Colonic mucosa (tissue), 4 donors: ENCODE results near the gene FARS2. TPM values are rescaled to one million over a fixed set of nuclear protein-coding genes. Genes with fewer than 3 reads are reported as not detected.

Experiments
- DNase-seq: peaks from one replicate; pipeline ENCODE4 v3.0.0-alpha.2; 2020
- H3K27ac ChIP-seq: fragments of 200-600 bp; one replicate; pipeline ENCODE4 v1.8.0; 2021
- H3K27me3 ChIP-seq: fragments of 200-600 bp; one replicate; pipeline ENCODE4 v1.8.0; 2021
- H3K36me3 ChIP-seq: fragments of 200-600 bp; one replicate; pipeline ENCODE4 v1.8.0; 2021
- H3K4me1 ChIP-seq: fragments of 200-600 bp; one replicate; pipeline ENCODE4 v1.8.0; 2021; ENCODE audit warnings: mild to moderate bottlenecking
- H3K4me3 ChIP-seq: fragments of 200-600 bp; one replicate; pipeline ENCODE4 v1.8.0; 2021
- H3K9ac ChIP-seq, 2 donors: one replicate each; pipeline ENCODE4 v1.7.0; 2013; ENCODE audit warnings: control low read depth in 2 of 2, low read depth in 2 of 2, low read length in 2 of 2
- H3K9me3 ChIP-seq: fragments of 200-600 bp; one replicate; pipeline ENCODE4 v1.8.0; 2021
- intact Hi-C: fragments of 100-400 bp; cut with DNase I; formaldehyde crosslinking; loops from one replicate; pipeline ENCODE4 v1.14.1; 2022
- total RNA-seq, 2 donors: library from RNA; stranded (reverse); fragmentation: NEBNext Ultra II Directional in 1 of 2; extraction: Animal tissue kit (Norgen Biotek cat#: 25700) in 1 of 2; gene quantifications; one replicate each; pipeline ENCODE4 v1.2.1, GENCODE V29; 2021
- TF ChIP-seq, protein P1 (sequence below): fragments of 200-600 bp; IDR thresholded peaks from one replicate; pipeline ENCODE4 v1.8.0; 2022; ENCODE audit warnings: antibody characterized with exemption, mild to moderate bottlenecking
- donor health status: healthy.
- donor health status: DM: no; HTN: no; CAD: no.
- donor health status: DM: no; HTN: no; CAD: no.

FARS2 gene
- total RNA-seq, 2 donors from 2014 or later = 14.7 to 23.0 TPM

DNA sequence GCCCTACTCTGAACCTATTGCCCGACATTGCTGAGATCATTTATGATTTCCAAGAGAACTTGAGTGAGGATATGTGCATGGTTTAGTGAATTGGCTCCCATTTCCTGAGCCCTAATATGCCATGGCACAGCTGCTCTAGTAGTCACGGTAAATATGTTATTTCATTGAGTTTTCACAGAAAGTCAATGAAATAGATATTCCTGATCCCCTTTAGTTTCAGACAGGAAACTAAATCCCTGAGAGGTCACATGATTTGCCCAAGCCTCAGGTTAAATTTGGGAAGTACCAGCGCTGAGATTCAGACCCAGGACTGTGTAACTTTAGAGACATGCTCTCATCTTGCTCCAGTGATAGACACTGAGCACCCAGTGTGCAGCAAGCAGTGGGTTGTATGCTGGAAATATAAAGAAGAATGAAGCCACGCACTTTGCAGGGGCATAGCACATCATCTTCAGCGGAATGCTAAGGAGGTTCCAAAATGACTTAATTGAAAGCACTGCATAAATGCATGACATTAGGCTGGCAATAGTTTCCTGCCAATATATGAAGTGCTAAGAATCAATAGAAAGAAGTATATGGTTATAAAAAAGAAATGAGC is 70.6 kb downstream of the FARS2 start:
- Histone ChIP-seq H3K36me3 (no peaks in the 10 kb centered on the region), H3K27me3 (no peaks in the 10 kb centered on the region), H3K27ac (no peak overlapping the region), H3K9me3 (no peaks in the 10 kb centered on the region), H3K4me1 (no peaks in the 10 kb centered on the region), H3K9ac (no peak overlapping the region), H3K4me3 (no peak overlapping the region)
- TF ChIP-seq, protein P1, sequence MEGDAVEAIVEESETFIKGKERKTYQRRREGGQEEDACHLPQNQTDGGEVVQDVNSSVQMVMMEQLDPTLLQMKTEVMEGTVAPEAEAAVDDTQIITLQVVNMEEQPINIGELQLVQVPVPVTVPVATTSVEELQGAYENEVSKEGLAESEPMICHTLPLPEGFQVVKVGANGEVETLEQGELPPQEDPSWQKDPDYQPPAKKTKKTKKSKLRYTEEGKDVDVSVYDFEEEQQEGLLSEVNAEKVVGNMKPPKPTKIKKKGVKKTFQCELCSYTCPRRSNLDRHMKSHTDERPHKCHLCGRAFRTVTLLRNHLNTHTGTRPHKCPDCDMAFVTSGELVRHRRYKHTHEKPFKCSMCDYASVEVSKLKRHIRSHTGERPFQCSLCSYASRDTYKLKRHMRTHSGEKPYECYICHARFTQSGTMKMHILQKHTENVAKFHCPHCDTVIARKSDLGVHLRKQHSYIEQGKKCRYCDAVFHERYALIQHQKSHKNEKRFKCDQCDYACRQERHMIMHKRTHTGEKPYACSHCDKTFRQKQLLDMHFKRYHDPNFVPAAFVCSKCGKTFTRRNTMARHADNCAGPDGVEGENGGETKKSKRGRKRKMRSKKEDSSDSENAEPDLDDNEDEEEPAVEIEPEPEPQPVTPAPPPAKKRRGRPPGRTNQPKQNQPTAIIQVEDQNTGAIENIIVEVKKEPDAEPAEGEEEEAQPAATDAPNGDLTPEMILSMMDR = no peak
- intact Hi-C loops = no loop called here
- DNase-seq = no peak

DNA sequence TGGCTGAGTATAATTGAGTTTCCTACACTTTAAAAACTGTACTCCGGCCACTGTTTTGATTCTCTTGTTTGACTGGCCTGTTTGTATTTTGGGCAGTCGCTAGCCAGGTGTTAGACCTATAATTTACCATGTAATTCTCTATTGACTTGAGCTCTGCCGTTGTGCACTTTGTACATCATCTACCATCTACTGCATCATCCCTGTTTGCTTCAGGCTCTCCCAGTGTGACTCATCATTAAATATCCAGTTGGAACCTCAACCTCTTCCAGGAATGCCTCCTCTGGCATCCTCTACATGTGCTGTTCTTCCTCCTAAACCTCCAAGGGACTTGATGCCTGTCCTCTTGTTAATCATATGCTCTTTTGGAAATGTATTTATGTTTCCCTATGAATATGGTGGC is 72.3 kb downstream of the FARS2 start:
- DNase-seq = no peak
- Histone ChIP-seq H3K4me1 (no peaks in the 10 kb centered on the region), H3K36me3 (no peaks in the 10 kb centered on the region), H3K27me3 (no peaks in the 10 kb centered on the region), H3K9ac (no peak overlapping the region), H3K9me3 (no peaks in the 10 kb centered on the region), H3K4me3 (no peak overlapping the region), H3K27ac (no peak overlapping the region)
- TF ChIP-seq, protein P1 = no peak
- intact Hi-C loops = no loop called here

DNA sequence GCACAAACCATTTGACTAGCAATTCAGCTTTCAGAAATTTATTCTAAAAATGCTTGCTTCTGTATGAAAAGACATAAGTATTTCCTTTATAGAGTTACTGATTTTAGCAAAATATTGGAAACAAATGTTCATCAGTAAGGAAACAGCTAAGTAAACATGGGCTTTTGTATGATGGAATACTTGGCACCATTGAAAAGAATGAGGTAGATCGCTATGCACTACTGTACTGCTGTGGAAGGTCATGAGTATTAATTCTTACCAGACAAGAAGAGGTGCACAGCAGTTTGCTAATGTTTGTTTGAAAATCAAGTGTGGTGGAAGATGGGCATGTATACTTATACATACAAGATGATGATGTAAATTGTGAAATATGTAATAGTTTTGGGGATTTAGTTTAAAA is 73.0 kb downstream of the FARS2 start:
- Histone ChIP-seq H3K27ac (no peak overlapping the region), H3K9ac (no peak overlapping the region), H3K4me1 (no peaks in the 10 kb centered on the region), H3K27me3 (no peaks in the 10 kb centered on the region), H3K9me3 (no peaks in the 10 kb centered on the region), H3K4me3 (no peak overlapping the region), H3K36me3 (no peaks in the 10 kb centered on the region)
- TF ChIP-seq, protein P1 = no peak
- no peak for DNase-seq
- intact Hi-C loops = no loop called here

DNA sequence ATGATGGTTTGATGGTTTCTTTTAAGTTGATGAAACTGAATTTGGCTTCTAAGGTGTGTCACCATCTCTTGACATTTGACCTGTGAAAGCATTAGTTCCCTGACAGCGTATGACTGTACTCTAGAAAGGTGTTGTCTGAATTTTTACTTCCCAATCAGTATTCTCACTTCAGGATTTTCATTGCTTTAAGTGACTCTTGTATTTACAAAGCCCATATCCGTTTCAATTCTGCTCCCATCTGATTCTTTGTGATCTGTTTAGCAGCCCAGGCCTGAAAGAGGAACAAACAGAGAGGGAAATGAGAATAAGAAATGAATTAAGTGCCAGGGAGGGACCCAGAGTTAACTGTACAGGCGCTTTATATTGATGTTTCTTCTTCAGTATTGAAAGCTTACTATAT is 73.7 kb downstream of the FARS2 start:
- Histone ChIP-seq H3K36me3 (no peaks in the 10 kb centered on the region), H3K27me3 (no peaks in the 10 kb centered on the region), H3K4me1 (no peaks in the 10 kb centered on the region), H3K27ac (no peak overlapping the region), H3K9ac (no peak overlapping the region), H3K9me3 (no peaks in the 10 kb centered on the region), H3K4me3 (no peak overlapping the region)
- no peak for DNase-seq
- TF ChIP-seq, protein P1 = no peak
- intact Hi-C loops = no loop called here

DNA sequence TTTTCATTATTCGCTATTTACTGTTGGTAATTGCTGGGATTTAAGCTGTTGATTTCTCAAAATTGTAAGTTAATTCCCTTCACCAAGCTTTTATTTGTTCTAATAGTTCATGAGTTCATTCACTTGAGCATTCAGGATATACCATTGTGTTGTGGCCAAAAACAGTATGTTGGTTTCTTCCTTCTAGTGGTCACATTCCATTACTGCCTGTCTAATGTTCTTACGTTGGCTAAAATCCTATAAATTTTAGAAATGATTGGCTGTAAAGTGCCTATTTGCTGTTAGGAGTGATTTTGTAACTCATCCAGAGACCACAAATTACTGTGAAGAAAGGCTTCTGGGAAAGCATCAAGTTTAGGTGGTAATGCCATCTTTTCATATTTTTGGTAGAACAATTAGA is 76.3 kb downstream of the FARS2 start:
- TF ChIP-seq, protein P1 = no peak
- Histone ChIP-seq H3K4me1 (no peaks in the 10 kb centered on the region), H3K4me3 (no peak overlapping the region), H3K27ac (no peak overlapping the region), H3K27me3 (no peaks in the 10 kb centered on the region), H3K36me3 (no peaks in the 10 kb centered on the region), H3K9ac (no peak overlapping the region), H3K9me3 (no peaks in the 10 kb centered on the region)
- intact Hi-C loops = no loop called here
- no peak for DNase-seq
